Measurements from ENCODE around the gene AQP2. TPM values are rescaled to one million over a fixed set of nuclear protein-coding genes. Genes with fewer than 3 reads are reported as not detected.

AQP2 gene
- total and polyA plus RNA-seq, 5 donors from 2014 or later, result not detected

DNA sequence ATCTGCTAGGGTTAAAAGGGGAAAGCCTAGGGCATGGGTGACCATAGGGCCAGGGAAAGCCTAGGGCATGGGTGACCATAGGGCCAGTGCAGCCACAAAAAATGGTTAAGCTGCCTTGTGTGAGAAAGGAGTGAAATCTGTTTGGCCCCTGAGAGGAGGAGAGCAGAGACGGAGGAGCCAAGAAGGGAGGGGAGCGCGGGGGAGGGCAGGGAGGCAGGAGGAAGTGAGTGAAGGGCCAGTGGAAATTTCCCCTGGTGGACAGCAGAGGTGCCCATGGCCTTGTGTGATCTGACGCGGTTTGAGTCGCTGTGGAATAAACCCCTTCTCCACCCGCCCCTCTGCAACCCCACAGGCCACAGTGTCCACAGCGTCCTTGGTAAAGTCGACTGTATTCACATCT is 21.6 kb downstream of the AQP2 start:
- DNase-seq (no peak), ATAC-seq (ENCODE audit: low read depth in 2 of 2) (no peak)
- Histone ChIP-seq H3K27me3 (ENCODE audit: control insufficient read depth, insufficient read depth, low read length) (peaks cover 2% of the 10 kb centered on the region), H3K36me3 (ENCODE audit: control insufficient read depth, insufficient read depth, low read length) (no peaks in the 10 kb centered on the region), H3K9me3 (ENCODE audit: control insufficient read depth in 2 of 2, low read length in 2 of 2) (no peaks in the 10 kb centered on the region), H3K4me1 (ENCODE audit: control insufficient read depth, insufficient read depth, low read length, poor library complexity, severe bottlenecking) (peaks cover 9% of the 10 kb centered on the region), H3K27ac (ENCODE audit: insufficient read depth, low read length, poor library complexity, severe bottlenecking) (no peak overlapping the region), H3K4me3 (ENCODE audit: low read depth, low read length) (no peak overlapping the region)
- Mint-ChIP-seq H3K9me3 (peaks cover 0 to 1% (median 0%) of the 10 kb centered on the region in 7 donors), H3K27me3 (peaks cover 2% of the 10 kb centered on the region), H3K4me3 (no peak overlapping the region), H3K27ac (peak overlapping the region in 1 of 3 donors; percentile 63), H3K36me3 (no peaks in the 10 kb centered on the region), H3K4me1 (peaks cover 0 to 2% (median 0%) of the 10 kb centered on the region in 4 donors)

DNA sequence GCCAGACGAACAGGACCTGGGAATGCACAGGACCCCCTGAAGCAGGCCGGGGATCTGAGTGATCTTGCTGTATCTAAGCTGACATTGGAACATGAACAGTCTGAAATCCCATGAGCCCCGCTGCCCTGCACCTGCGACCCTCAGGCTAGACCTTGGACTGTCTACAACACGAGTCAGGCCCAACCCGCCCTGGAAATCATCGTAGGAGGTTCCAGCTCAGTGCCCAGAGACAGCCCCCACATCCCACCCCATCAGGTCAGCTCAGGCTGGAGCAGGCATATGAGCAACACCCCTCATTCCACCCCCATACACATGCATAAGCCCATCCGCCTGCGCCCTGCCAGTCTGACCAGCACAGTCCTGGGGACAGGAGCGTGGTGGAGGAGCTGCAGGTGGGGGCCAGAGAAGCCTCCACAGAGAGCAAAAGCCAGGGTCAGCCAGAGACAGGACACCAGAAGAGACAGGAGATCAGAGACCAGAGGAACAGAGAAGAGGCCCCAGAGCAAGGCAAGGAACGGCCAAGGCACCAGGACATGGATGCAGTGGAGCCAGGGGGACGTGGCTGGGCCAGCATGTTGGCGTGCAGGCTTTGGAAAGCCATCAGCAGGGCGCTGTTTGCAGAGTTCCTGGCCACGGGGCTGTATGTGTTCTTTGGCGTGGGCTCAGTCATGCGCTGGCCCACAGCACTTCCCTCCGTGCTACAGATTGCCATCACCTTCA is 22.3 kb downstream of the AQP2 start, which contains the start of gene AQP6:
TSS of gene AQP6 (plus strand) at position 307 of the 720 bp plus-strand sequence. CDS start at position 534, 227 bp downstream.
- Mint-ChIP-seq H3K27me3 (no peaks in the 10 kb centered on the region), H3K36me3 (no peaks in the 10 kb centered on the region), H3K4me1 (no peaks in the 10 kb centered on the region), H3K9me3 (no peaks in the 10 kb centered on the region), H3K27ac (peak within 1 kb of the TSS in 2 of 3 donors; percentile 63 to 78), H3K4me3 (no peak within 1 kb of the TSS)
- Histone ChIP-seq H3K27me3 (ENCODE audit: control insufficient read depth, insufficient read depth, low read length) (peaks cover 2% of the 10 kb centered on the region), H3K9me3 (ENCODE audit: control insufficient read depth in 2 of 2, low read length in 2 of 2) (no peaks in the 10 kb centered on the region), H3K4me1 (ENCODE audit: control insufficient read depth, insufficient read depth, low read length, poor library complexity, severe bottlenecking) (peaks cover 2% of the 10 kb centered on the region), H3K4me3 (ENCODE audit: low read depth, low read length) (no peak within 1 kb of the TSS), H3K36me3 (ENCODE audit: control insufficient read depth, insufficient read depth, low read length) (no peaks in the 10 kb centered on the region), H3K27ac (ENCODE audit: insufficient read depth, low read length, poor library complexity, severe bottlenecking) (no peak within 1 kb of the TSS)
- ATAC-seq (ENCODE audit: low read depth in 2 of 2) (no peak), DNase-seq (no peak)

DNA sequence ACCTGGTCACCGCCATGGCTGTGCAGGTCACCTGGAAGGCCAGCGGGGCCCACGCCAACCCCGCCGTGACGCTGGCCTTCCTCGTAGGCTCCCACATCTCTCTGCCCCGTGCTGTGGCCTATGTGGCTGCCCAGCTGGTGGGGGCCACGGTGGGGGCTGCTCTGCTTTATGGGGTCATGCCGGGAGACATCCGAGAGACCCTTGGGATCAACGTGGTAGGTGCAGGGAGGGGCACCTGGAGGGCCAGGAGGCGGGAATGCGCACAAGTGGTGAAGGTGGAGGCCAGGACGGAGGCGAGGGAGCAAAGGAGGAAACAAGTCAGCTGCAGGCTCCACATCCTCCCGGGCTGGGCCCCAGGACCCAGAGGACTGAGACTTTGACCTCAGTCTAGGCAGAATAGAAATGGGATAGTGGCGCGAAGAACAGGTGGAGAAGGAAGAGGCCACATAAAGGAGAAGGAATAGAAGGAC is 22.9 kb downstream of the AQP2 start:
- H3K27me3 ChIP-seq (ENCODE audit: control insufficient read depth, insufficient read depth, low read length), result no peaks in the 10 kb centered on the region
- no peak for DNase-seq
- no peaks in the 10 kb centered on the region for H3K4me1 ChIP-seq (ENCODE audit: control insufficient read depth, insufficient read depth, low read length, poor library complexity, severe bottlenecking)
- H3K4me3 Mint-ChIP-seq, result no peak overlapping the region
- H3K9me3 ChIP-seq (ENCODE audit: control insufficient read depth in 2 of 2, low read length in 2 of 2), result no peaks in the 10 kb centered on the region
- no peaks in the 10 kb centered on the region for H3K36me3 ChIP-seq (ENCODE audit: control insufficient read depth, insufficient read depth, low read length)
- H3K4me3 ChIP-seq (ENCODE audit: low read depth, low read length), result no peak overlapping the region
- no peaks in the 10 kb centered on the region for H3K4me1 Mint-ChIP-seq
- H3K9me3 Mint-ChIP-seq, result no peaks in the 10 kb centered on the region
- no peak overlapping the region for H3K27ac ChIP-seq (ENCODE audit: insufficient read depth, low read length, poor library complexity, severe bottlenecking)
- no peaks in the 10 kb centered on the region for H3K27me3 Mint-ChIP-seq
- ATAC-seq (ENCODE audit: low read depth in 2 of 2), result no peak
- H3K27ac Mint-ChIP-seq, result no peak overlapping the region
- H3K36me3 Mint-ChIP-seq, result no peaks in the 10 kb centered on the region

DNA sequence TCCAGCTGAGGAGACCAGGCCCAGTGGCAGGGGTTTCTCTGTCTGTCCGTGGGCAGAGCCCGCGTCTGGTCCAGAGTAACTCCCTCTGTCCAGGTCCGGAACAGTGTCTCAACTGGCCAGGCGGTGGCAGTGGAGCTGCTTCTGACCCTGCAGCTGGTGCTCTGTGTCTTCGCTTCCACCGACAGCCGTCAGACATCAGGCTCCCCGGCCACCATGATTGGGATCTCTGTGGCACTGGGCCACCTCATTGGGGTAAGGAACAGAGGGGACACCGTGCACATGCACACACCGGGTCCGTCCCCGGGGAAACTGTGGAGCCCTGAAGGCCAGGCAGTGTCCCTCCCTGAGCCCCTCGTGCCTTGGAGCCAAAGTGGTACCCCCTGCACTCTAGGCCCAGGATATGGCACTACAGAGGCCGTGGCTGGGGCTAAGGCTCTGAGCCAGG is 23.7 kb downstream of the AQP2 start:
- Histone ChIP-seq H3K4me1 (ENCODE audit: control insufficient read depth, insufficient read depth, low read length, poor library complexity, severe bottlenecking) (no peaks in the 10 kb centered on the region), H3K27me3 (ENCODE audit: control insufficient read depth, insufficient read depth, low read length) (no peaks in the 10 kb centered on the region), H3K36me3 (ENCODE audit: control insufficient read depth, insufficient read depth, low read length) (no peaks in the 10 kb centered on the region), H3K27ac (ENCODE audit: insufficient read depth, low read length, poor library complexity, severe bottlenecking) (no peak overlapping the region), H3K9me3 (ENCODE audit: control insufficient read depth in 2 of 2, low read length in 2 of 2) (no peaks in the 10 kb centered on the region), H3K4me3 (ENCODE audit: low read depth, low read length) (no peak overlapping the region)
- Mint-ChIP-seq H3K9me3 (no peaks in the 10 kb centered on the region), H3K27me3 (no peaks in the 10 kb centered on the region), H3K4me3 (no peak overlapping the region), H3K27ac (no peak overlapping the region), H3K36me3 (no peaks in the 10 kb centered on the region), H3K4me1 (no peaks in the 10 kb centered on the region)
- DNase-seq, result no peak
- ATAC-seq (ENCODE audit: low read depth in 2 of 2), result no peak

DNA sequence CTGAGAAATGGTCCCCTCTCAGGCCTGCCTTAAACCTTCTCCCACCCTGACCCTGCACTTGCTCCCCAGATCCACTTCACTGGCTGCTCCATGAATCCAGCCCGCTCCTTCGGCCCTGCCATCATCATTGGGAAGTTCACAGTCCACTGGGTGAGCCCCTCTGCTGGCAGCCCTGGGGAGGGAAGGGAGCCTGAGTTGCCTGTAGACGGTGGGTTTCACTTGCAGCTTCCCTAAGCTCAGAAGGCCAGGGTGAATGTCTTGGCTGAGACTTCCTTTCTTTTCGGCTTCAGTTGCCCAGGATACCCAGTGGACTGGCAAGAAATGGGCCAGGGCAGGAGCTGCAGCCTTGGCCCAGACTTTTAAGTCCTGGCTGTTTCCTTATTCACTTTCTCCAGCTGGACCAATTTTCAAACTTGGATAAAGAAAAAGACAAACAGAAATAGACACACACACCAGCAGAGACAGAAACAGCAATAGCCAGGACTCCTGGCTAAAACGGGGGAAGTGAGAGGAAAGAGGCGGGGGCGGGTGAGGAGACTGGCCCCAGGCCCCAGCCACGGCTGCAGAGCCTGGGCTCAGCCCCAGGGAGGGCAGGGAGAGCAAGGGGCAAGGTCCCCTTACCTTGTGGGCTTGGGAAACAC is 24.3 kb downstream of the AQP2 start:
- H3K4me3 Mint-ChIP-seq, result no peak overlapping the region
- no peaks in the 10 kb centered on the region for H3K36me3 Mint-ChIP-seq
- H3K9me3 Mint-ChIP-seq, result no peaks in the 10 kb centered on the region
- Histone ChIP-seq H3K4me3 (ENCODE audit: low read depth, low read length) (no peak overlapping the region), H3K27me3 (ENCODE audit: control insufficient read depth, insufficient read depth, low read length) (no peaks in the 10 kb centered on the region), H3K9me3 (ENCODE audit: control insufficient read depth in 2 of 2, low read length in 2 of 2) (no peaks in the 10 kb centered on the region), H3K27ac (ENCODE audit: insufficient read depth, low read length, poor library complexity, severe bottlenecking) (no peak overlapping the region), H3K4me1 (ENCODE audit: control insufficient read depth, insufficient read depth, low read length, poor library complexity, severe bottlenecking) (no peaks in the 10 kb centered on the region), H3K36me3 (ENCODE audit: control insufficient read depth, insufficient read depth, low read length) (no peaks in the 10 kb centered on the region)
- H3K27ac Mint-ChIP-seq, result no peak overlapping the region
- H3K4me1 Mint-ChIP-seq, result no peaks in the 10 kb centered on the region
- ATAC-seq (ENCODE audit: low read depth in 2 of 2), result no peak
- H3K27me3 Mint-ChIP-seq, result no peaks in the 10 kb centered on the region
- DNase-seq, result no peak

DNA sequence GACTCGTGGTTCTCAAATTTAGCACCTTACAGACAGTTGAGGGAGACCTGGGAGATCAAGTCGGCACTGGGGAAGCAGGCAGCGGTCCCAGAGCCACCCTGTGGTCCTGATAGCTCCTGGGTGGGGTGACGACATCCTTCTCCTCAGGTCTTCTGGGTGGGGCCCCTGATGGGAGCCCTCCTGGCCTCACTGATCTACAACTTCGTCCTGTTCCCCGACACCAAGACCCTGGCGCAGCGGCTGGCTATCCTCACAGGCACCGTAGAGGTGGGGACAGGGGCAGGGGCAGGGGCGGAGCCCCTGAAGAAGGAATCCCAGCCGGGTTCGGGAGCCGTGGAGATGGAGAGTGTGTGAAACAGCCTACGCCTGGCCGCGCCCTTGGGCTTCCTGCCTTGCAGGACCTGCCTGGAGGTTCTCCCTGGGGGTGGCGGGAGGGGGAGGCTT is 24.8 kb downstream of the AQP2 start:
- no peak for ATAC-seq (ENCODE audit: low read depth in 2 of 2)
- H3K36me3 ChIP-seq (ENCODE audit: control insufficient read depth, insufficient read depth, low read length), result no peaks in the 10 kb centered on the region

DNA sequence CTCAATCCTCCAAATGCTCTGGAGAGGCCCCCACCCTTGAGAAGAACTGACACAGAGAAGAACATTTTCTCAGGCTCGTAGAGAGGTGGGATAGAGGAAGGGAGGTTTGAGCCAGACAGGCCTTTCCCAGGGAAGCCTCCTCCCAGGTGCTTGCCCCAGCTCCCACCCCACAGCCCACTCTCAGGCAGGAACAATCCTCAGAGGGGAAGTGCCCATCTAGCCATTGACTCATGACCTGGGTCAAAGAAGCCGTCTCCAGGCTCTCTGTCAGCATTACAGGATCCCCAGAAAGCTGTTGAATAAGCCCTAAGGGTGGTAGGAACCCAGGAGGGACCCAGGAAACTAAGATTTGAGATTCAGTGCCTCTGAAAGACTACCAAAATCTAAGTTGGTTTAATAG is 26.0 kb downstream of the AQP2 start:
- Mint-ChIP-seq H3K9me3 (no peaks in the 10 kb centered on the region), H3K4me1 (no peaks in the 10 kb centered on the region)

More for the DNA sequence above, 24.8 kb downstream of the AQP2 start:
- Histone ChIP-seq H3K4me3 (ENCODE audit: low read depth, low read length) (no peak overlapping the region), H3K9me3 (ENCODE audit: control insufficient read depth in 2 of 2, low read length in 2 of 2) (no peaks in the 10 kb centered on the region), H3K27ac (ENCODE audit: insufficient read depth, low read length, poor library complexity, severe bottlenecking) (no peak overlapping the region), H3K4me1 (ENCODE audit: control insufficient read depth, insufficient read depth, low read length, poor library complexity, severe bottlenecking) (no peaks in the 10 kb centered on the region), H3K27me3 (ENCODE audit: control insufficient read depth, insufficient read depth, low read length) (no peaks in the 10 kb centered on the region)
- Mint-ChIP-seq H3K36me3 (no peaks in the 10 kb centered on the region), H3K4me1 (no peaks in the 10 kb centered on the region), H3K4me3 (no peak overlapping the region), H3K9me3 (no peaks in the 10 kb centered on the region), H3K27ac (no peak overlapping the region), H3K27me3 (no peaks in the 10 kb centered on the region)
- no peak for DNase-seq

More for the DNA sequence above, 26.0 kb downstream of the AQP2 start:
- Mint-ChIP-seq H3K27me3 (no peaks in the 10 kb centered on the region), H3K4me3 (no peak overlapping the region), H3K36me3 (no peaks in the 10 kb centered on the region), H3K27ac (no peak overlapping the region)
- Histone ChIP-seq H3K9me3 (ENCODE audit: control insufficient read depth in 2 of 2, low read length in 2 of 2) (no peaks in the 10 kb centered on the region), H3K27me3 (ENCODE audit: control insufficient read depth, insufficient read depth, low read length) (no peaks in the 10 kb centered on the region), H3K36me3 (ENCODE audit: control insufficient read depth, insufficient read depth, low read length) (no peaks in the 10 kb centered on the region), H3K27ac (ENCODE audit: insufficient read depth, low read length, poor library complexity, severe bottlenecking) (no peak overlapping the region), H3K4me1 (ENCODE audit: control insufficient read depth, insufficient read depth, low read length, poor library complexity, severe bottlenecking) (no peaks in the 10 kb centered on the region), H3K4me3 (ENCODE audit: low read depth, low read length) (no peak overlapping the region)
- no peak for DNase-seq
- no peak for ATAC-seq (ENCODE audit: low read depth in 2 of 2)
